Neural cell (in vitro differentiated cells): Measurements from ENCODE around the gene SLC17A9.

Source experiments
- EZH2 ChIP-seq: fragments of 200-600, 300-800 bp; shearing (Covaris generic), sonication (generic); IDR thresholded peaks from 2 replicates; pipeline ENCODE4 v1.6.1; 2014; ENCODE audit warnings: antibody characterized with exemption, low read length, borderline replicate concordance, mild to moderate bottlenecking; ENCODE audit not compliant: insufficient read depth, poor library complexity, severe bottlenecking
- SMC3 ChIP-seq: fragments of 450-650 bp; conservative IDR thresholded peaks from 2 replicates; pipeline ENCODE4 v1.6.1; 2014; ENCODE audit warnings: antibody characterized with exemption, mild to moderate bottlenecking, moderate library complexity; ENCODE audit not compliant: poor library complexity
- TAF1 ChIP-seq: IDR thresholded peaks from 2 replicates; pipeline ENCODE4 v1.6.1; 2012; ENCODE audit warnings: low read depth
- TF ChIP-seq, protein P1 (sequence below): fragments of 450-650 bp; IDR thresholded peaks from 2 replicates; pipeline ENCODE4 v1.5.1; 2014; ENCODE audit warnings: antibody characterized with exemption, mild to moderate bottlenecking, moderate library complexity; ENCODE audit not compliant: poor library complexity, severe bottlenecking
- TF ChIP-seq, protein P2 (sequence below): IDR thresholded peaks from 2 replicates; pipeline ENCODE4 v1.6.1; 2012; ENCODE audit warnings: borderline replicate concordance

DNA sequence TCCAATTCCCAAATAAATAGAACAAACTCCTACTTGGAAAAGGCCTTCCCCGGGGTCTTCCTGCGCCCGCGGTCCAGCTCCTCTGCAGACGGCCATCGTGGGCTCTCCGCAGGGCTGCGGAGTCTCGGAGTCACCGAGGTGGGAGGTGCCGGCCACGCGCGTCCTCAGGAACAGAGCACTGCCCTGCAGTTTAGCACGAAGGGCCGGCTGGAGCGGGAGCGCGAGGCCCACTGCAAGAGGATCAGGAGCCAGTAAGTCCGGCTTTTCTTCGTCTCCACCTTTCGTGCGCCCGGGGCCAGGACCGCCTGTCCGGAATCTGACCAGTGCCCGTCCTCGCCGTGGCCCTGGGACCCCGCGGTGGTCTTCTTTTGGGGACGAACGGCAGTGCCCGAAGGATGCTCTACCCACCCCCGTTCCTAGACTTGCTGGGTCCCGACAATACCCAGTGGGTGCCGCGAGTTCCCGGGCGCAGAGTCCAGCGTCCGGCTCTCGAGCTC lies 52.9 kb downstream of the SLC17A9 start:
- TF ChIP-seq, protein P1, sequence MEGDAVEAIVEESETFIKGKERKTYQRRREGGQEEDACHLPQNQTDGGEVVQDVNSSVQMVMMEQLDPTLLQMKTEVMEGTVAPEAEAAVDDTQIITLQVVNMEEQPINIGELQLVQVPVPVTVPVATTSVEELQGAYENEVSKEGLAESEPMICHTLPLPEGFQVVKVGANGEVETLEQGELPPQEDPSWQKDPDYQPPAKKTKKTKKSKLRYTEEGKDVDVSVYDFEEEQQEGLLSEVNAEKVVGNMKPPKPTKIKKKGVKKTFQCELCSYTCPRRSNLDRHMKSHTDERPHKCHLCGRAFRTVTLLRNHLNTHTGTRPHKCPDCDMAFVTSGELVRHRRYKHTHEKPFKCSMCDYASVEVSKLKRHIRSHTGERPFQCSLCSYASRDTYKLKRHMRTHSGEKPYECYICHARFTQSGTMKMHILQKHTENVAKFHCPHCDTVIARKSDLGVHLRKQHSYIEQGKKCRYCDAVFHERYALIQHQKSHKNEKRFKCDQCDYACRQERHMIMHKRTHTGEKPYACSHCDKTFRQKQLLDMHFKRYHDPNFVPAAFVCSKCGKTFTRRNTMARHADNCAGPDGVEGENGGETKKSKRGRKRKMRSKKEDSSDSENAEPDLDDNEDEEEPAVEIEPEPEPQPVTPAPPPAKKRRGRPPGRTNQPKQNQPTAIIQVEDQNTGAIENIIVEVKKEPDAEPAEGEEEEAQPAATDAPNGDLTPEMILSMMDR: no peak
- no peak for TF ChIP-seq SMC3
- TF ChIP-seq EZH2: peak; percentile 12
- TF ChIP-seq, protein P2, sequence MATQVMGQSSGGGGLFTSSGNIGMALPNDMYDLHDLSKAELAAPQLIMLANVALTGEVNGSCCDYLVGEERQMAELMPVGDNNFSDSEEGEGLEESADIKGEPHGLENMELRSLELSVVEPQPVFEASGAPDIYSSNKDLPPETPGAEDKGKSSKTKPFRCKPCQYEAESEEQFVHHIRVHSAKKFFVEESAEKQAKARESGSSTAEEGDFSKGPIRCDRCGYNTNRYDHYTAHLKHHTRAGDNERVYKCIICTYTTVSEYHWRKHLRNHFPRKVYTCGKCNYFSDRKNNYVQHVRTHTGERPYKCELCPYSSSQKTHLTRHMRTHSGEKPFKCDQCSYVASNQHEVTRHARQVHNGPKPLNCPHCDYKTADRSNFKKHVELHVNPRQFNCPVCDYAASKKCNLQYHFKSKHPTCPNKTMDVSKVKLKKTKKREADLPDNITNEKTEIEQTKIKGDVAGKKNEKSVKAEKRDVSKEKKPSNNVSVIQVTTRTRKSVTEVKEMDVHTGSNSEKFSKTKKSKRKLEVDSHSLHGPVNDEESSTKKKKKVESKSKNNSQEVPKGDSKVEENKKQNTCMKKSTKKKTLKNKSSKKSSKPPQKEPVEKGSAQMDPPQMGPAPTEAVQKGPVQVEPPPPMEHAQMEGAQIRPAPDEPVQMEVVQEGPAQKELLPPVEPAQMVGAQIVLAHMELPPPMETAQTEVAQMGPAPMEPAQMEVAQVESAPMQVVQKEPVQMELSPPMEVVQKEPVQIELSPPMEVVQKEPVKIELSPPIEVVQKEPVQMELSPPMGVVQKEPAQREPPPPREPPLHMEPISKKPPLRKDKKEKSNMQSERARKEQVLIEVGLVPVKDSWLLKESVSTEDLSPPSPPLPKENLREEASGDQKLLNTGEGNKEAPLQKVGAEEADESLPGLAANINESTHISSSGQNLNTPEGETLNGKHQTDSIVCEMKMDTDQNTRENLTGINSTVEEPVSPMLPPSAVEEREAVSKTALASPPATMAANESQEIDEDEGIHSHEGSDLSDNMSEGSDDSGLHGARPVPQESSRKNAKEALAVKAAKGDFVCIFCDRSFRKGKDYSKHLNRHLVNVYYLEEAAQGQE: no peak
- TF ChIP-seq TAF1: no peak
